Astrocyte of the cerebellum (primary cell): ENCODE data around the gene TIMM44.

ENCODE experiments used
- DNase-seq: peaks from one replicate; pipeline ENCODE4 v3.0.0-alpha.2; 2011; ENCODE audit warnings: low read depth
- H3K4me3 ChIP-seq: 2 replicates; pipeline ENCODE4 v1.5.1; 2011; ENCODE audit warnings: mild to moderate bottlenecking, low read depth, low read length, moderate library complexity
- CTCF ChIP-seq: IDR thresholded peaks from 2 replicates; pipeline ENCODE4 v1.5.1; 2012; ENCODE audit warnings: low read length, low read depth, moderate library complexity, mild to moderate bottlenecking; ENCODE audit errors: missing control alignments
- in situ Hi-C: cut with HindIII; loops from 2 replicates; pipeline ENCODE4 v1.10.0; 2017; ENCODE audit warnings: low sequenced_read_pairs

TIMM44 gene

DNA sequence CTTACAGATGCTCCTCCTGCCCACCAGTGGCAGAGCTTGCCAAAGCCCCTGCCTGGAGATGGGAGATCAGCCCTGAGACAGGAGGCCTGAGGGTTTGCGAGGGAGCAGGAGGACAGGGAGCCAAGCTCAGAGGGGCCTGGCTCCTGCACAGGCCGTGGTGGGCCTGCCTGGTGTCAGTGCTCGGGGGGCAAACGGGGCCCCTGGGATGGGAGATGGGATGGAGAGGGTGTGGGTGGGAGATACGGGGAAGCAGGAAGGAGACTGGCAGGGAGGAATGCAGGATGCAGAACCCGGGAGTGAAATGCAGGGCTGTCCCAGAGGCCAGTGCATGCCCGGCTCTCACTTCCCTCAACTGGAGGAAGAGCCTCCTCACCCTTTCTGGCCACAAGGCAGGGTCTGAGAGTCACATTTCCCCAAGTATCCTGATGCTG lies 42.0 kb upstream of the TIMM44 start:
- H3K4me3 ChIP-seq = no peak overlapping the region
- no peak for TF ChIP-seq CTCF
- in situ Hi-C loops = no loop called here
- no peak for DNase-seq

GRCh38 chr19:7983995-7984837 lies 40.8 kb upstream of the TIMM44 start:
- H3K4me3 ChIP-seq = no peak overlapping the region
- TF ChIP-seq CTCF = no peak
- in situ Hi-C loops = no loop called here
- no peak for DNase-seq

DNA sequence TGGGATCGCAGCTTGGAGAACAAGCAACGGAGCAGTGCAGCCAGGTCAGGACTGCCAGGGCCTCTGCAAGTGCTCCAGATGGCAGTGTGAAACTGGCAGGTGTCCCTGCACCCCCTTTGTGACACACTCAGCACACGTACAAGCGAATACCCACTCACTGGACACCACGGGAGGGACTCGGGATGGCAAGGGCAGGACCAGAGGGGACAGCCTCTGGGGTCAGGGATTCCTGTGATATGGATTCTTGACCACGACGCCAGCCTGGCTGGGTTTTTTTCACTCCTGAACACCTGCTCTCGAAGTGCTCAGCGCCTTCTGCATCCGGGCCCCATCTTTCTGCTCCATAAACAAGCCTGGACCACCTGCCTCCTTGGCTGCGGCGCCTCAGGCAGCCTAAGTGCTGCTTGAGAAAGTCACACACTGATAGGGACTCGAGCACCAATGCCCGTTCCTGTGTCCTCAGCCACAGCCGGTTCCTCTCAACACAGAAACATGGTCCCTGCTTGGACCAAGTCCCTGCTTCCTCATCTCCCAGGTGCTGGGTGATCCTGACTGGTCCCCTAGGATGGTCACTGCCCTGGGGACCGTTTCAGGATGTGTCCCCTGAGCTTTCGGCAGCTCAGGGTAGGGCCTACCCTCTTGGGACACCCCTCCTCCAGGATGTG lies 40.0 kb upstream of the TIMM44 start:
- no peak for TF ChIP-seq CTCF
- in situ Hi-C loops = no loop called here
- no peak overlapping the region for H3K4me3 ChIP-seq
- no peak for DNase-seq

DNA sequence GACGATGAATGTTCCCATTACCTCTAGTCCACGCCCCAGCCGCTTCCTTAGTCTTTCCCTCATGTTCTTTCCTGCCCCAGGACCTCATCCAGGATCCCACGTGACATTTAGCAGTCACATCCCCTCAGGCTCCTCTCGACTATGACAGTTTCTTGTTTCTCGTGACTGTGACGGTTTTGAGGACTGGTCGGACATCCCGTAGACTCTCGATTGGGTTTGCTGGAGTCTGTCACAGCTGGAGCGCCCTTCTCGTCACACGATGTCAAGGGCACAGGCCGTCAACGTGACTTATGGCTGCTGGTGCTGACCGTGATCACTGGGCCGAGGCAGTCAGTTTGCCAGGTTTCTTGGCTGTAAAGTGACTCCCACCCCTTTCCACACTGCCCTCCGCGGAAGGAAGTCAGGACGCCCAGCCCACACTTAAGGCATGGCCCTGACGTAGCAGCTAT lies 39.2 kb upstream of the TIMM44 start:
- TF ChIP-seq CTCF = no peak
- in situ Hi-C loops = no loop called here
- no peak for DNase-seq
- H3K4me3 ChIP-seq = no peak overlapping the region

GRCh38 chr19:7982103-7982502 lies 38.6 kb upstream of the TIMM44 start:
- in situ Hi-C loops = no loop called here
- TF ChIP-seq CTCF = no peak
- DNase-seq = no peak
- H3K4me3 ChIP-seq = no peak overlapping the region

GRCh38 chr19:7981661-7982060 lies 38.2 kb upstream of the TIMM44 start:
- TF ChIP-seq CTCF = no peak
- in situ Hi-C loops = no loop called here

More at GRCh38 chr19:7981661-7982060, 38.2 kb upstream of the TIMM44 start:
- no peak for DNase-seq
- H3K4me3 ChIP-seq = no peak overlapping the region
